SK-N-SH treated with all-trans-retinoic acid at 6 μM for 48 hours (cell line): Measurements from ENCODE around the gene DLG3.

Source experiments
- BACH2 ChIP-seq: fragments of 250-450 bp; sonication (Bioruptor Pico); IDR thresholded peaks from 2 replicates; pipeline ENCODE4 v1.9.0; 2021; ENCODE audit warnings: mild to moderate bottlenecking, borderline replicate concordance
- PPARA ChIP-seq: fragments of 250-450 bp; sonication (Bioruptor Pico); IDR thresholded peaks from 2 replicates; pipeline ENCODE4 v1.5.0; 2020; ENCODE audit warnings: mild to moderate bottlenecking, borderline replicate concordance
- SNAI2 ChIP-seq: fragments of 250-450 bp; sonication (Bioruptor Pico); IDR thresholded peaks from 2 replicates; pipeline ENCODE4 v1.5.0; 2020; ENCODE audit warnings: mild to moderate bottlenecking, moderate library complexity
- ZNF565 ChIP-seq: fragments of 450-650 bp; formaldehyde crosslinking; conservative IDR thresholded peaks from 2 replicates; pipeline ENCODE4 v1.5.0; 2020; ENCODE audit warnings: low read depth, mild to moderate bottlenecking, moderate library complexity
- TF ChIP-seq, protein P1 (sequence below): fragments of 250-450 bp; sonication (Bioruptor Pico); IDR thresholded peaks from 2 replicates; pipeline ENCODE4 v1.5.0; 2020; ENCODE audit warnings: mild to moderate bottlenecking, moderate library complexity
- TF ChIP-seq, protein P2 (sequence below): fragments of 250-450 bp; sonication (Bioruptor Pico); IDR thresholded peaks from 2 replicates; pipeline ENCODE4 v1.5.1; 2020; ENCODE audit warnings: low read depth, mild to moderate bottlenecking, moderate library complexity

GRCh38 chrX:70554523-70554922 lies 109.9 kb downstream of the DLG3 start:
- TF ChIP-seq, protein P1, sequence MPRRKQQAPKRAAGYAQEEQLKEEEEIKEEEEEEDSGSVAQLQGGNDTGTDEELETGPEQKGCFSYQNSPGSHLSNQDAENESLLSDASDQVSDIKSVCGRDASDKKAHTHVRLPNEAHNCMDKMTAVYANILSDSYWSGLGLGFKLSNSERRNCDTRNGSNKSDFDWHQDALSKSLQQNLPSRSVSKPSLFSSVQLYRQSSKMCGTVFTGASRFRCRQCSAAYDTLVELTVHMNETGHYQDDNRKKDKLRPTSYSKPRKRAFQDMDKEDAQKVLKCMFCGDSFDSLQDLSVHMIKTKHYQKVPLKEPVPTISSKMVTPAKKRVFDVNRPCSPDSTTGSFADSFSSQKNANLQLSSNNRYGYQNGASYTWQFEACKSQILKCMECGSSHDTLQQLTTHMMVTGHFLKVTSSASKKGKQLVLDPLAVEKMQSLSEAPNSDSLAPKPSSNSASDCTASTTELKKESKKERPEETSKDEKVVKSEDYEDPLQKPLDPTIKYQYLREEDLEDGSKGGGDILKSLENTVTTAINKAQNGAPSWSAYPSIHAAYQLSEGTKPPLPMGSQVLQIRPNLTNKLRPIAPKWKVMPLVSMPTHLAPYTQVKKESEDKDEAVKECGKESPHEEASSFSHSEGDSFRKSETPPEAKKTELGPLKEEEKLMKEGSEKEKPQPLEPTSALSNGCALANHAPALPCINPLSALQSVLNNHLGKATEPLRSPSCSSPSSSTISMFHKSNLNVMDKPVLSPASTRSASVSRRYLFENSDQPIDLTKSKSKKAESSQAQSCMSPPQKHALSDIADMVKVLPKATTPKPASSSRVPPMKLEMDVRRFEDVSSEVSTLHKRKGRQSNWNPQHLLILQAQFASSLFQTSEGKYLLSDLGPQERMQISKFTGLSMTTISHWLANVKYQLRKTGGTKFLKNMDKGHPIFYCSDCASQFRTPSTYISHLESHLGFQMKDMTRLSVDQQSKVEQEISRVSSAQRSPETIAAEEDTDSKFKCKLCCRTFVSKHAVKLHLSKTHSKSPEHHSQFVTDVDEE: no peak
- TF ChIP-seq SNAI2 (no peak), ZNF565 (no peak), BACH2 (CRISPR knock-in tag) (no peak), PPARA (CRISPR knock-in tag) (no peak)
- TF ChIP-seq, protein P2, sequence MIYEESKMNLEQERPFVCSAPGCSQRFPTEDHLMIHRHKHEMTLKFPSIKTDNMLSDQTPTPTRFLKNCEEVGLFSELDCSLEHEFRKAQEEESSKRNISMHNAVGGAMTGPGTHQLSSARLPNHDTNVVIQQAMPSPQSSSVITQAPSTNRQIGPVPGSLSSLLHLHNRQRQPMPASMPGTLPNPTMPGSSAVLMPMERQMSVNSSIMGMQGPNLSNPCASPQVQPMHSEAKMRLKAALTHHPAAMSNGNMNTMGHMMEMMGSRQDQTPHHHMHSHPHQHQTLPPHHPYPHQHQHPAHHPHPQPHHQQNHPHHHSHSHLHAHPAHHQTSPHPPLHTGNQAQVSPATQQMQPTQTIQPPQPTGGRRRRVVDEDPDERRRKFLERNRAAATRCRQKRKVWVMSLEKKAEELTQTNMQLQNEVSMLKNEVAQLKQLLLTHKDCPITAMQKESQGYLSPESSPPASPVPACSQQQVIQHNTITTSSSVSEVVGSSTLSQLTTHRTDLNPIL (CRISPR knock-in tag): no peak
